Right ventricle myocardium inferior (tissue), 1 donor: ENCODE results near the gene CASP14. TPM values are rescaled to one million over a fixed set of nuclear protein-coding genes. Genes with fewer than 3 reads are reported as not detected.
"Not testable (repeated sequence)": the region's sequence is repeated elsewhere in the genome, so short reads cannot be mapped to it uniquely, and the experiment has no call there.

ENCODE experiments used
- ATAC-seq: fragments of 200-7000 bp; cut with Tn5 transposase; one replicate; pipeline ENCODE4 v1.9.1; 2020; ENCODE audit warnings: mild to moderate bottlenecking, moderate library complexity
- DNase-seq: peaks from one replicate; pipeline ENCODE4 v3.0.0; 2021; ENCODE audit errors: missing footprints
- intact Hi-C: fragments of 100-400 bp; cut with DNase I; formaldehyde crosslinking; loops from one replicate; pipeline ENCODE4 v1.11.0; 2022
- long read RNA-seq: library from polyadenylated mRNA; unstranded; transcript quantifications from one replicate; pipeline ENCODE4 v2.0.0, GENCODE V29; 2021
- total RNA-seq: library from RNA; stranded (reverse); fragmentation: NEBNext Ultra II Directional; extraction: Animal tissue kit (Norgen Biotek cat#: 25700); gene quantifications from one replicate; pipeline ENCODE4 v1.2.1, GENCODE V29; 2021
- donor health status: DM: no; HTN: yes; CAD: no; lungs with severe emphysema.

Gene CASP14
- total RNA-seq: not detected
- long read RNA-seq: 0 reads

- intact Hi-C loops: no loop called here
- ATAC-seq: no peak
- DNase-seq: no peak
These were observed at the start of gene CASP14 for GRCh38 chr19:15048885-15049541. Gene CASP14, plus strand, starts transcription at chr19:15049480. Its CDS starts 2,772 bp downstream, at chr19:15052252.

GRCh38 chr19:15008308-15008707, 41.0 kb upstream of the CASP14 start:
- ATAC-seq (no peak), DNase-seq (no peak)
- intact Hi-C loops: no loop called here

GRCh38 chr19:15010501-15011300, 38.6 kb upstream of the CASP14 start:
- DNase-seq: no peak
- ATAC-seq: no peak
- intact Hi-C loops: no loop called here

GRCh38 chr19:15014579-15014978, 34.7 kb upstream of the CASP14 start:
- no peak for DNase-seq
- no peak for ATAC-seq
- intact Hi-C loops: no loop called here

- no peak for DNase-seq
- no peak for ATAC-seq
- intact Hi-C loops: no loop called here
These were observed 33.2 kb upstream of the CASP14 start for GRCh38 chr19:15015946-15016542.

GRCh38 chr19:15018836-15019235, 30.4 kb upstream of the CASP14 start:
- ATAC-seq, DNase-seq, intact Hi-C loops: not testable (repeated sequence)

- ATAC-seq (no peak), DNase-seq (no peak)
- intact Hi-C loops: no loop called here
These were observed 27.8 kb upstream of the CASP14 start for GRCh38 chr19:15021286-15022007.

GRCh38 chr19:15022752-15023151, 26.5 kb upstream of the CASP14 start:
- ATAC-seq (no peak), DNase-seq (no peak)
- intact Hi-C loops: no loop called here

- intact Hi-C loops: no loop called here
- ATAC-seq (no peak), DNase-seq (no peak)
These were observed 24.1 kb upstream of the CASP14 start for GRCh38 chr19:15025217-15025616.

GRCh38 chr19:15028490-15028889, 20.8 kb upstream of the CASP14 start:
- ATAC-seq (no peak), DNase-seq (no peak)
- intact Hi-C loops: no loop called here

- ATAC-seq (no peak), DNase-seq (no peak)
- intact Hi-C loops: no loop called here
These were observed 17.6 kb upstream of the CASP14 start for GRCh38 chr19:15031675-15032074.

- ATAC-seq: no peak
- intact Hi-C loops: no loop called here
- DNase-seq: no peak
These were observed 13.4 kb upstream of the CASP14 start for GRCh38 chr19:15035795-15036311.

- ATAC-seq (no peak), DNase-seq (no peak)
- intact Hi-C loops: no loop called here
These were observed 11.7 kb upstream of the CASP14 start for GRCh38 chr19:15037586-15037985.

GRCh38 chr19:15038294-15038693, 11.0 kb upstream of the CASP14 start:
- intact Hi-C loops: no loop called here
- no peak for ATAC-seq
- no peak for DNase-seq

- DNase-seq: no peak
- no peak for ATAC-seq
- intact Hi-C loops: no loop called here
These were observed 7.3 kb upstream of the CASP14 start for GRCh38 chr19:15042003-15042402.

GRCh38 chr19:15042826-15043225, 6.5 kb upstream of the CASP14 start:
- intact Hi-C loops: no loop called here

GRCh38 chr19:15045506-15045905, 3.8 kb upstream of the CASP14 start:
- intact Hi-C loops: no loop called here
- DNase-seq (no peak), ATAC-seq (no peak)

More at GRCh38 chr19:15042826-15043225, 6.5 kb upstream of the CASP14 start:
- DNase-seq: no peak
- no peak for ATAC-seq

GRCh38 chr19:15047680-15048079, 1.6 kb upstream of the CASP14 start:
- no peak for ATAC-seq
- no peak for DNase-seq
- intact Hi-C loops: no loop called here

- intact Hi-C loops: no loop called here
- DNase-seq: no peak
- ATAC-seq: no peak
These were observed 1.2 kb upstream of the CASP14 start for GRCh38 chr19:15048128-15048527.
